Stimulated activated CD8-positive, alpha-beta memory T cell treated with anti-CD3 and anti-CD28 coated beads, Interleukin-12 subunit alpha, Interleukin-12 subunit beta, amount 100 ng/mL, for 4 hours (primary cell): ENCODE measurements around the gene TAF11L2.
"Not testable (repeated sequence)": the region's sequence is repeated elsewhere in the genome, so short reads cannot be mapped to it uniquely, and the experiment has no call there.

ENCODE experiments used
- DNase-seq: peaks from one replicate; pipeline ENCODE4 v3.0.0-alpha.2; 2020; ENCODE audit warnings: low read depth

The TAF11L2 gene

DNA sequence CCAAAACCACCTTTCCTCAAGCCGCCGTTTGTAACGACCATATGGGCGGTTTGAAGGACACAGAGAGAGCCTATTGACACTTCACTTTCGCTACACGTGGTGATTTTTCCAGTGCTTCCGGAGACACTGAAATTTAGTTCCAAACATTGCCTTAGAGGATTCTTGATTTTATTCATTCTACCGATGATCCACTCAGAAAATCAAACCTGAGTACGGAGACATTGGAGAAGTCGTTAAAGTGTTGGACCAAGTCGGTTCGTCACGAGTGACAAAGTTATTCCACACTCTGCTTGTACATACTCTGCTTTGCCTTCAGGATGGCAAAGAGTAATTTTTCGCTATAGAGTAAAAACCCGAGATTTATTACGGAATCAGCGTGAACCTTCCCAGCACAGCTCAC, 28.5 kb downstream of the TAF11L2 start:
- DNase-seq: not testable (repeated sequence)

GRCh38 chr5:17528369-17528768, 30.3 kb downstream of the TAF11L2 start, which contains the start of gene TAF11L6:
Gene TAF11L6, plus strand, starts transcription at chr5:17528669.
- not testable (repeated sequence) for DNase-seq
